ENCODE data around the gene CDK1. TPM values are rescaled to one million over a fixed set of nuclear protein-coding genes. Genes with fewer than 3 reads are reported as not detected.

CDK1 gene
- total and polyA plus RNA-seq, 2 donors (not counting 3 experiments of a cell fraction or from before 2014, with no cell fraction given), result 19.9 to 70.1 TPM

- Histone ChIP-seq H3K4me2 (ENCODE audit: insufficient read depth, low read length) (no peak overlapping the region), H3K4me1 (ENCODE audit: control insufficient read depth, extremely low read depth, insufficient read depth, low read length) (no peaks in the 10 kb centered on the region), H3K9ac (replicated peaks; ENCODE audit: extremely low read depth, insufficient read depth, low read length) (no peak overlapping the region), H3K79me2 (ENCODE audit: control insufficient read depth, insufficient read depth, low read length) (peaks cover 21% of the 10 kb centered on the region), H3K9me3 (replicated peaks; ENCODE audit: control insufficient read depth, insufficient read depth, low read length) (no peaks in the 10 kb centered on the region), H3K27me3 (ENCODE audit: control insufficient read depth in 2 of 2, insufficient read depth in 2 of 2, low read length in 2 of 2) (no peaks in the 10 kb centered on the region), H3K4me3 (replicated peaks in 1 of 3; ENCODE audit: insufficient read depth in 1 of 3, low read depth in 1 of 3, low read length in 3 of 3) (no peak overlapping the region), H3K36me3 (ENCODE audit: control insufficient read depth in 2 of 2, extremely low read depth in 1 of 2, insufficient read depth in 2 of 2, low read length in 2 of 2) (peaks cover 0 to 27% of the 10 kb centered on the region in 2 experiments), H2AFZ (ENCODE audit: low read depth, low read length) (no peak overlapping the region), H3K27ac (ENCODE audit: insufficient read depth, low read depth, low read length) (no peak overlapping the region), H4K20me1 (replicated peaks; ENCODE audit: control insufficient read depth, extremely low read depth, insufficient read depth, low read length) (no peaks in the 10 kb centered on the region), H3K9me1 (replicated peaks; ENCODE audit: control insufficient read depth, extremely low read depth, insufficient read depth, low read length) (no peaks in the 10 kb centered on the region)
- TF ChIP-seq MYC (IDR thresholded peaks at IDR 0.05; ENCODE audit: low read depth, low read length) (no peak), MAX (IDR thresholded peaks at IDR 0.05; ENCODE audit: insufficient read depth, insufficient read length) (no peak), POLR2A (IDR thresholded peaks at IDR 0.05; ENCODE audit: low read depth, low read length) (no peak)
- no peak for DNase-seq (ENCODE audit: low read depth, low spot score)
- BruUV-seq (replicated peaks), result no TSS peak
- FAIRE-seq, result no peak
- dilution Hi-C loops (cut with MboI; ENCODE audit: extremely low pct_ligation_motif_present, low sequenced_read_pairs), result no loop called here
- intact Hi-C loops (cut with micrococcal nuclease), result no loop called here
- CTCF ChIA-PET, result interaction anchor here (1.3 to 1.5 kb wide), 2 partner anchors 10 to 31 kb away, joined by 3 to 6 read pairs; no protein-coding TSS in a partner anchor
- POLR2A ChIA-PET, result no interaction called here
Measured at GRCh38 chr10:60795465-60796202, 17.4 kb downstream of the CDK1 start.

GRCh38 chr10:60796481-60796880, 18.2 kb downstream of the CDK1 start:
- FAIRE-seq (no peak), DNase-seq (ENCODE audit: low read depth, low spot score) (no peak)
- TF ChIP-seq MYC (IDR thresholded peaks at IDR 0.05; ENCODE audit: low read depth, low read length), result no peak
- TF ChIP-seq POLR2A (IDR thresholded peaks at IDR 0.05; ENCODE audit: low read depth, low read length), result no peak
- H3K27me3 ChIP-seq (ENCODE audit: control insufficient read depth in 2 of 2, insufficient read depth in 2 of 2, low read length in 2 of 2), result no peaks in the 10 kb centered on the region
- H3K9ac ChIP-seq (replicated peaks; ENCODE audit: extremely low read depth, insufficient read depth, low read length), result no peak overlapping the region
- POLR2A ChIA-PET, result no interaction called here
- no peak overlapping the region for H3K27ac ChIP-seq (ENCODE audit: insufficient read depth, low read depth, low read length)
- H3K4me2 ChIP-seq (ENCODE audit: insufficient read depth, low read length), result no peak overlapping the region
- peaks cover 0 to 27% of the 10 kb centered on the region in 2 experiments for H3K36me3 ChIP-seq (ENCODE audit: control insufficient read depth in 2 of 2, extremely low read depth in 1 of 2, insufficient read depth in 2 of 2, low read length in 2 of 2)
- CTCF ChIA-PET, result interaction anchor here (1.0 to 1.5 kb wide), 3 partner anchors 11 to 182 kb away, joined by 3 to 6 read pairs (median 3); no protein-coding TSS in a partner anchor
- BruUV-seq (replicated peaks), result no TSS peak
- peaks cover 14% of the 10 kb centered on the region for H3K79me2 ChIP-seq (ENCODE audit: control insufficient read depth, insufficient read depth, low read length)
- no peak overlapping the region for H2AFZ ChIP-seq (ENCODE audit: low read depth, low read length)
- H3K4me3 ChIP-seq (replicated peaks in 1 of 3; ENCODE audit: insufficient read depth in 1 of 3, low read depth in 1 of 3, low read length in 3 of 3), result no peak overlapping the region
- H3K4me1 ChIP-seq (ENCODE audit: control insufficient read depth, extremely low read depth, insufficient read depth, low read length), result peaks cover 1% of the 10 kb centered on the region
- dilution Hi-C loops (cut with MboI; ENCODE audit: extremely low pct_ligation_motif_present, low sequenced_read_pairs), result no loop called here
- intact Hi-C loops (cut with micrococcal nuclease), result no loop called here
- H4K20me1 ChIP-seq (replicated peaks; ENCODE audit: control insufficient read depth, extremely low read depth, insufficient read depth, low read length), result no peaks in the 10 kb centered on the region
- no peaks in the 10 kb centered on the region for H3K9me3 ChIP-seq (replicated peaks; ENCODE audit: control insufficient read depth, insufficient read depth, low read length)
- peaks cover 2% of the 10 kb centered on the region for H3K9me1 ChIP-seq (replicated peaks; ENCODE audit: control insufficient read depth, extremely low read depth, insufficient read depth, low read length)

All from endothelial cell of umbilical vein (primary cell).